Coronary artery (tissue), 2 donors: ENCODE measurements around the gene RERE.
A peak's percentile ranks its signal among the peaks of the same experiment; 100 is the strongest.

Experiments used
- DNase-seq: peaks from one replicate; pipeline ENCODE4 v3.0.0-alpha.2; 2017; ENCODE audit warnings: low spot score
- H3K27ac ChIP-seq, 2 donors: fragments of 200-600 bp; sonication (generic); one replicate each; pipeline ENCODE4 v1.5.1; 2016 to 2019
- H3K4me3 ChIP-seq: fragments of 200-600 bp; sonication (generic); 2 replicates; pipeline ENCODE4 v1.5.1; 2016; ENCODE audit warnings: mild to moderate bottlenecking, moderate library complexity
- TF ChIP-seq, protein P1 (sequence below): fragments of 200-600 bp; sonication (generic); IDR thresholded peaks from one replicate; pipeline ENCODE4 v1.5.1; 2019; ENCODE audit warnings: antibody characterized with exemption

The RERE gene

DNA sequence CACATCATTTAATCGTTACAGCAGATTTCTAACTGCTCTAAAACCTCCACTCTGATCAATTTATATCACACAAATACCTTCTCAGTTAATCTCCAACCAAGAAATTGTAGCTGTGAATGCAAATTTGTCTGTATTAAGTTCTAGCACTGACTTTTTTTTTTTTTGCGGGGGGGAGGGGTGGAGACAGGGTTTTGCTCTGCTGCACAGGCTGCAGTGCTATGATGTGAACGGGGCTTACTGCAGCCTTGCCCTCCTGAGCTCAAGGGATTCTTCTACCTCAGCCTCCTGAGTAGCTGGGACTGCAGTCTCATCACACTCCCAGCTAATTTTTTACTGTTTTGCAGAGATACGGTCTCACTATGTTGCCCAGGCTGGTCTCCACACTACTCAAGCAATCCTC is 163.6 kb downstream of the RERE start:
- no peak for DNase-seq
- Histone ChIP-seq H3K27ac (no peak overlapping the region), H3K4me3 (no peak overlapping the region)
- TF ChIP-seq, protein P1, sequence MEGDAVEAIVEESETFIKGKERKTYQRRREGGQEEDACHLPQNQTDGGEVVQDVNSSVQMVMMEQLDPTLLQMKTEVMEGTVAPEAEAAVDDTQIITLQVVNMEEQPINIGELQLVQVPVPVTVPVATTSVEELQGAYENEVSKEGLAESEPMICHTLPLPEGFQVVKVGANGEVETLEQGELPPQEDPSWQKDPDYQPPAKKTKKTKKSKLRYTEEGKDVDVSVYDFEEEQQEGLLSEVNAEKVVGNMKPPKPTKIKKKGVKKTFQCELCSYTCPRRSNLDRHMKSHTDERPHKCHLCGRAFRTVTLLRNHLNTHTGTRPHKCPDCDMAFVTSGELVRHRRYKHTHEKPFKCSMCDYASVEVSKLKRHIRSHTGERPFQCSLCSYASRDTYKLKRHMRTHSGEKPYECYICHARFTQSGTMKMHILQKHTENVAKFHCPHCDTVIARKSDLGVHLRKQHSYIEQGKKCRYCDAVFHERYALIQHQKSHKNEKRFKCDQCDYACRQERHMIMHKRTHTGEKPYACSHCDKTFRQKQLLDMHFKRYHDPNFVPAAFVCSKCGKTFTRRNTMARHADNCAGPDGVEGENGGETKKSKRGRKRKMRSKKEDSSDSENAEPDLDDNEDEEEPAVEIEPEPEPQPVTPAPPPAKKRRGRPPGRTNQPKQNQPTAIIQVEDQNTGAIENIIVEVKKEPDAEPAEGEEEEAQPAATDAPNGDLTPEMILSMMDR, result no peak

- Histone ChIP-seq H3K27ac (peak overlapping the region; percentile 4 to 70), H3K4me3 (peak overlapping the region; percentile 32)
- no peak for DNase-seq
- TF ChIP-seq, protein P1, result no peak
Measured at GRCh38 chr1:8652467-8653046, 164.9 kb downstream of the RERE start.

GRCh38 chr1:8651962-8652361 is 165.5 kb downstream of the RERE start:
- no peak for DNase-seq
- H3K27ac ChIP-seq, result peak overlapping the region in 1 of 2 donors; percentile 70
- TF ChIP-seq, protein P1, result no peak
- H3K4me3 ChIP-seq, result peak overlapping the region; percentile 32

DNA sequence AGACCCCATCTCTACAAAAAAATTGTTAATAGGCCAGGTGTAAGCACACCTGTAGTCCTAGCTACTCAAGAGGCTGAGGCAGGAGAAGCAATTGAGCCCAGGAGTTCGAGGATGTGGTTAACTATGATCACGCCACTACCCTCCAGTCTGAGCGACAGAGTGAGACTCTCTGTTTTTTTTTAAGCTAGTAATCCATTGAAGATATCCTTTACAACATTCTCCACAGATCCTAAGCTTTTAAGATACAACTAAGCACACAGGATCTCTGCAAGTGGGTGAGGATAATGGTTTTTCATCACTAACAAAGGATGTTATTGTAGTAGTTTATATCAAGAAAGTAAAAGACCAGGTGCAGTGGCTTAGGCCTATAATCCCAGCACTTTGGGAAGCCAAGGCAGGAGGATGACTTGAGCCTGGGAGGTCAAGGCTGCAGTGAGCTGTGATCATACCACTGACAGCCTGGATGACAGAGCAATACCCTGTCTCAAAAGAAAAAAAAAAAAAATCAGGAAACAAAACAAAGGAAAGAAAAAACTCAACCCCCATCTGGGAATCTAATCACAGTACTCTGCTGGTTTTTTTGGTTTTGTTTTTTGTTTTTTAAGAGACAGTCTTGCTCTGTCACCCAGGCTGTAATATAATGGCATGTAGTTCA is 166.1 kb downstream of the RERE start:
- Histone ChIP-seq H3K4me3 (no peak overlapping the region), H3K27ac (peak overlapping the region in 1 of 2 donors; percentile 70)
- TF ChIP-seq, protein P1, result no peak
- DNase-seq, result no peak

DNA sequence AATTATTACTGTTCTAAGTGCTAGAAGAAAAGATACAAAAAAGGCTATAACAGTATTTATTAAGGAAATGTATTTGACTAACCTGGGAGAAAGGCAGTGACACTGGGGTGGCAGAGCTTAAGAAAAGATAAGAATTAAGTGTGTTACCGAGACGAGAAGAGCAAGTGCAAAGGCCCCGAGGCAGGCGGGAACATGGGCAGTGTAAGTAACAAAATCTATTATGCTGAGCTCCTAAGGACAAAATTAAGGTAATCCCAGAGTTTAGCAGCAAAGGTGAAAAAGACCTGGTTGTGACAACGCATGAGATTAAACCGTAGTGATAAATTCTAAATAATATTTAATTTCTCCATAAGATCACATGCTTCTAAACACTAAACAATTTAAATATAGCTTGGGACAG is 167.6 kb downstream of the RERE start:
- Histone ChIP-seq H3K4me3 (no peak overlapping the region), H3K27ac (no peak overlapping the region)
- no peak for DNase-seq
- TF ChIP-seq, protein P1, result no peak

DNA sequence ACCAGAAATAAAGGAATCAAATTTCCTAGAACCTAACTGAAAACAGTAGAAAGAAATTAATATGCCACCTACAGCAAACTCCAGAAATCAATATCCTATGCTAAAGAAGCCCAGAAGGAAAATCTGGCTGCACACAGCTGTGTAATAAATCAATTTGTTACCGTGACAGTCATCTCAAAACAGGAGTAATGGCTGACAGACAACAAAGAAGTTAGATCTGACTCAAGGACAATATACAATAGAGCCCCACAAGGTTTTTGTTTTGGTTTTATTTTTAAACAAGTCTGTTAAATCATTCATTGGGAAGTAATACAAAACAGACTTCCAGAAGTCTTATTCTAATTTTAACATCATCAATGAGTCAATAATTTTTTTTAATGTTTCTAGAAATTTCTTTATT is 168.4 kb downstream of the RERE start:
- TF ChIP-seq, protein P1, result no peak
- no peak overlapping the region for H3K4me3 ChIP-seq
- DNase-seq, result no peak
- H3K27ac ChIP-seq, result no peak overlapping the region

GRCh38 chr1:8646996-8647395 is 170.4 kb downstream of the RERE start:
- H3K4me3 ChIP-seq, result no peak overlapping the region
- TF ChIP-seq, protein P1, result no peak
- DNase-seq, result no peak
- H3K27ac ChIP-seq, result no peak overlapping the region
